Left hindlimb (tissue), 1 donor: ENCODE measurements around the gene EIF4A3.

Experiments used
- DNase-seq: peaks from one replicate; pipeline ENCODE4 v3.0.0-alpha.2; 2018

The EIF4A3 gene

GRCh38 chr17:80132906-80133625, 13.9 kb downstream of the EIF4A3 start:
- no peak for DNase-seq

DNA sequence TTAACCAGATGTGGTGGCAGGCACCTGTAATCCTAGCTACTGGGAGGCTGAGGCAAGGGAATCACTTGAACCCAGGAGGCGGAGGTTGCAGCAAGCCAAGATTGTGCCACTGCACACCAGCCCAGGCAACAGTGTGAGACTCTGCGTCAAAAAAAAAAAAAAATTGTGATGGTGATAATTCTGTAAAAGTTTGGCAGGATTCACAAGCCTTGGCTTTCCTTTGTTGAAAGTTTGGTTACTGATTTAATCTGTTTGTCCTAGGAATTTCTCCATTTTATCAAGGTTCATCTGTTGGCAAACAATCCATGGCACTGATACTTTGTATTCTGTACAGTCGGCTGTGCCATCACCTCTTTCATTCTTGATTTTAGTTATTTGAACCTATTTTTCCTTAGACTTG, 15.9 kb downstream of the EIF4A3 start:
- DNase-seq: no peak

GRCh38 chr17:80129006-80129565, 17.8 kb downstream of the EIF4A3 start:
- DNase-seq: no peak

GRCh38 chr17:80126449-80126715, 20.5 kb downstream of the EIF4A3 start:
- no peak for DNase-seq

DNA sequence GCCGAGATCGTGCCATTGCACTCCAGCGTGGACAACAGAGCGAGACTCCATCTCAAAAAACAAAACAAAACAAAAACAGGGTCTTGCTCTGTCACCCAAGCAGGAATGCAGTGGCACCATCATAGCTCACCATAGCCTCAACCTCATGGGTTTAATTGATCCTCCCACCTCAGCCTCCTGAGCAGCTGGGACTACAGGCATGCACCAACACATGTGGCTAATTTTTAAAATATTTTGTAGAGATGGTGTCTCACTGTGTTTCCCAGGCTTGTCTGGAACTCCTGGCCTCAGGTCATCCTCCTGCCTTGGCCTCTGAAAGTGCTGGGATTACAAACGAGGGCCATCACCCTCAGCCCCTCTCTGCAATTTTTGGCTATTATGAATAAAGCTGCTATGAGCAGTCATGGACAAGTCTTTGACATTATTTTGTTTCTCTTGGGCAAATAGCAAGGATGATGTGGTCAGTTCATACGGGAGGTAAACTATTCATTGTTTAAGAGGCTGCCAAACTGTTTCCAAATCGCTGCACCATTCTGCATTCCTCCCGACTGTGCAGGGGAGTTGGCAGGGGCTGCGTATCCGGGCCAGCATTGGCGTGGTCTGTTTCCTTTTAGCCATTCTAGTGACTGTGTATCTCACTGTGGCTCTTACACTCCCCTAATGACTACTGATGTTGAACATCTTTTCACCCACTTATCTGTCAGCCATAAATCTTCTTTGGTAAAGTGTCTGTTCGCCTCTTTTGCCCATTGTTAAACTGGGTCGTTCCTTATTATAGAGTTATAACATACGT, 21.1 kb downstream of the EIF4A3 start:
- no peak for DNase-seq

DNA sequence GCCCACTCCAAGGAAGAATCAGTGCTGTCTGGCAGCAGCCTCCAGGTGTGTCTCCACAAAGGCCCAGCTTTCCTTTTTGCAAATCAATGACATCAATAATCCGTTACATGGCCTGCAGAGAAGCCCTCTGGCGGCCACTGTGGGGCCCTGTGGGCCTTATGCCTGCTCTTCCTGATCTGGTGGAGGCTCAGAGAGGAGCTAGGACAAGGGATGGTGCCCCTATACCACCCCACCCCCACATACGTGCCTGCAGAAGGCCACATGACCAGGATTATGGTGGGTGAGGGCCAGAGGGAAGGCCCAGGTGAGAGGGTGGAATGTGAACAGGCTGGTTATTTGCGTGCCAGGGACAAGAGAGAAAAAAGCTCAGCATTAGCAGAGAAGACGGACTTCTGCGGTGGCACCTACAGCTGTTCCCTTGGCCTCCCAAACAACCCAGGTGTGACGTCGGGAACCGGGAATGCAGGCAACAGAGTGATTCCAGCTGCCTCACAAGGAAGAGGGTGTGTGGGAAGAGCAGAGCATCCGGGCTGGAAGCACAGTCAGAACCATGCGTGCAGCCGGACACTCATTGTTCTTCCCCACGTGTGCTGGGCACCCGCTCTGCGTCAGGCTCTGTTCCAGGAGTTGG, 22.5 kb downstream of the EIF4A3 start:
- DNase-seq: no peak

DNA sequence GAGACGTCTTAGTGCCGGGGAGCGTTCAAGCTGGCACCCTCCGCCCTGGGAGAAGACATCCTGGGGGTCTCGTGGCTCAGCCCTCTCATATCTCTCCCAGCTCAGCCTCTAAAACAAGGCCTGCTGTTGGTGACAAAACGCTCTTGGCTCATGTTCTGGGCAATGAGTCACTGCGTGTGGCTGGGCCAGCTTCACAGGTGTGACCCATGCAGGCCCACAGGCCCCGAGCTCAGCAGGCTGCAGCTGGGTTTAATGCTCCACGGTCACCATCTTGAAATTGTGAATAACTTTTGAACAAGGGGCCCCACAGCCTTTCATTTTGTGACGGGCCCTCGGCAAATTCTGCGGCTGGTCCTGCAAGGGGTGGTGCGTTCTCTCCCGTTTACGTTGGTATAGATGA, 23.1 kb downstream of the EIF4A3 start:
- DNase-seq: no peak

DNA sequence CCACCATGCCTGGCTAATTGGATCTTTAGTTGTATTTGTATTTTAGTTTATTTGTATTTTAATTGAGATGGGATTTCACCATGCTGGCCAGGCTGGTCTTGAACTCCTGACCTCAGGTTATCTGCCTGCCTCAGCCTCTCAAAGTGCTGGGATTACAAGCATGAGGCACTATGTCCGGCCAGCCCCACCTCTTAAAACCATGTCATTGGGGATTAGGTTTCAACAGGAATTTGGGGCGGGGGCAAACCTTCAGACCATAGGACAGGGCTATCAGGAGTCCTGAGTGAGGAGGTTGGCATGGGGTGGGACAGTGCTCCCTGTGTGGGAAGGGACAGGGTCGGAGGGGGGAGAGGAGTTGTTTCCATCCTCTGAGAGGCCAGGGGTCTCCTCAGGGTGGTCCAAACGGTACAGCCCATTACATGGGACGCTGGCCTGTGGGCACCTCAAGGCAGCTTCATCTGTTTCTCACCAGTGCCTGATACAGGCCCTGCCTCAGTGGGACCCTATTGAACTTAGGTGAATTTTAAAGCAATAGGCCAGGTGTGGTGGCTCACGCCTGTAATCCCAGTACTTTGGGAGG, 23.9 kb downstream of the EIF4A3 start:
- no peak for DNase-seq

DNA sequence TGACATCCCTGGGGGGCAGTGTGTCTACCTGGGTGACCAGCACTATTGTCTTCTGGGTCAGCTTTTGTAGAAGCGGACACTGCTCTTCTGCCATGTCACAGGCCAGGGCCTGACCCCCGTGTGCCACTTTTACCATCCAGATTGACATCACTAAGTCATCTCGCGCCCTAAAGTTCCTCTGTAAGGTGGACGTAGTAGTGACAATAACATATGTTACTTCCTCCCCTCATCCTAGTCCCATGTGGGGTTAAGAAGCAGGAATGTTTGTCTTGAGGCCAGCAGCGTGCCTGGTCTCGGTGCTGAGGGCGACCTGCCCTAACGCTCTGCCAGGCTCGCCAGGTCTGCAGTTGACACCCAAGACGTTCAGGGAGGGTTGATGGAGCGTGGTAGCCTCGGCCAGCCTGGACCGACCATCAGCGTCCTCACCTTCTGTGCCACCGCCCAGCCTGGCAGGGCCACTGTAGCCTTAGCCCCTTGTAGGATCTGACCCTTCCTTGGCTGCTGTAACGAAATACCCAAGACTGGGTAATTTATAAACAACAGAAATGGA, 24.8 kb downstream of the EIF4A3 start:
- no peak for DNase-seq

GRCh38 chr17:80119839-80120238, 27.1 kb downstream of the EIF4A3 start:
- DNase-seq: no peak

- no peak for DNase-seq
Observed at GRCh38 chr17:80119271-80119791, 27.6 kb downstream of the EIF4A3 start.

DNA sequence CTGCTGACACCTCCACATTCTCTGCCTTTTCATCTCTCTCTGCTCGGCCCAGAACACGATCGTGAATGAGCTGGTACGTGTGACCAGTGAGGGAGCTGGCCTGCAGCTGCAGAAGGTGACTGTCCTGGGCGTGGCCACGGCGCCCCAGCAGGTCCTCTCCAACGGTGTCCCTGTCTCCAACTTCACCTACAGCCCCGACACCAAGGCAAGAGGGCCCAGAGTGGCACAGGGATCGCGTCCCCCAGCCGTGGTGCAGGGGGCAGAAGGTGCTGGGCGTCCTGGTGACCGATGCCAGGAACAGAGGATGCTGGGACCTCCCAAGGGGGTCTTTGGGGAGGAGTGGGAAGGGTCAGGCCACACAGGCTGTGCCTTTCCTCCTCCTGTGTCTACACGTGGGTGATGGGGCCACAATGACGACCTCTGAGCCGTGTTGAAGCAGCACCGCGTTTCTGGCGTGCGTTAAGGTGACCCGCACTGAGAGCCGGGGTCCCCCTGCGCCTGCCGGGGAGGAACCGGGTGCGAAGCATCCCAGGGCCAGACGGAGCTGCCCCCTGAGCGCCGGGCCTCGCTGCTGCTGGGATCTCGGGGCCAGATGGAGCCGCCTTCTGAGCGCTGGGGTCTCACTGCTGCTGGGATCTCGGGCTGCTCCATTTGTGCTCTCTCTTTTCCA, 28.2 kb downstream of the EIF4A3 start:
- no peak for DNase-seq

- no peak for DNase-seq
Observed at GRCh38 chr17:80117491-80118401, 29.2 kb downstream of the EIF4A3 start.

DNA sequence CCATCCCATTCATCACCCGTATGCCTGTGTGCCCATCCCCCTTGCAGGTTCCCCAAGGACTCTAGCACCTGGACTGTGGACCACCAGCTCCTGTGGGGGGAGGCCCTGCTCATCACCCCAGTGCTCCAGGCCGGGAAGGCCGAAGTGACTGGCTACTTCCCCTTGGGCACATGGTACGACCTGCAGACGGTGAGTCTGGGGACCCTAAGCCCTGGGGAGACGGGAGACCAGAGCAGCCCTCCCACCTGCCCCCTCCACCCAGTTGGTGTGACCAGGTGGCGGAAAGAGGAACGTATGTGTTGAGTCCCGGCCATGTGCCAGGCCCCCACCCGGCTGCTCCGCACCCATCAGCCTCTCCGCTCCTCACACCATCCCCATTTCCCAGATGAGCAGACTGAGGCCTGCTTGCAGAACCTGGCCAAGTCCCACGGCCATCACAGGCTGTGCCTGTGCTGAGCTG, 30.0 kb downstream of the EIF4A3 start:
- DNase-seq: no peak

GRCh38 chr17:80116276-80116920, 30.5 kb downstream of the EIF4A3 start:
- DNase-seq: no peak

- DNase-seq: no peak
Observed at GRCh38 chr17:80115159-80115558, 31.8 kb downstream of the EIF4A3 start.

DNA sequence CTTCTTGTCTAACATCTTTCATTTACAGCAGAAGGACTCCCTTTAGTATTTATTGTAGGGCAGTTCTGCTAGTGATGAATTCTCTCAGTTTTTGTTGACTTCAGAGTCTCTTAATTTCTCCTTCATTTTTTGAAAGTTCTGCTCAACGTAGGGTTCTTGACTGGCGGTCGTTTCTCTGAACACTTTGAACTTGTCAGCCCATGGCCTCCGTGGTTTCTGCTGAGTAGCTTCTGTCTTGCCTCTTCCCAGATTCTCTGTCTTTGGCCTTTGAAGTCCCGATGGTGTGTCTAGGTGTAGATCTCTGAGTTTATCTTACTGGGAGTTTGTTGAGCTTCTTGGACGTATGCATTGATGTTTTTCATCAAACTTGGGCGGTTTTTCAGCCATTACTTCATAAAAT, 32.2 kb downstream of the EIF4A3 start:
- DNase-seq: no peak

- DNase-seq: no peak
Observed at GRCh38 chr17:80113033-80113484, 33.9 kb downstream of the EIF4A3 start.

GRCh38 chr17:80112471-80113032, 34.4 kb downstream of the EIF4A3 start:
- no peak for DNase-seq
